OCI-M1 (cell line): ENCODE measurements around the gene LYRM2.
A peak's percentile ranks its signal among the peaks of the same experiment; 100 is the strongest.

Experiments used
- DNase-seq: peaks from one replicate; lab custom pipeline; 2025; lab: John Stamatoyannopoulos, UW

Gene LYRM2, protein sequence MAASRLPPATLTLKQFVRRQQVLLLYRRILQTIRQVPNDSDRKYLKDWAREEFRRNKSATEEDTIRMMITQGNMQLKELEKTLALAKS

DNA sequence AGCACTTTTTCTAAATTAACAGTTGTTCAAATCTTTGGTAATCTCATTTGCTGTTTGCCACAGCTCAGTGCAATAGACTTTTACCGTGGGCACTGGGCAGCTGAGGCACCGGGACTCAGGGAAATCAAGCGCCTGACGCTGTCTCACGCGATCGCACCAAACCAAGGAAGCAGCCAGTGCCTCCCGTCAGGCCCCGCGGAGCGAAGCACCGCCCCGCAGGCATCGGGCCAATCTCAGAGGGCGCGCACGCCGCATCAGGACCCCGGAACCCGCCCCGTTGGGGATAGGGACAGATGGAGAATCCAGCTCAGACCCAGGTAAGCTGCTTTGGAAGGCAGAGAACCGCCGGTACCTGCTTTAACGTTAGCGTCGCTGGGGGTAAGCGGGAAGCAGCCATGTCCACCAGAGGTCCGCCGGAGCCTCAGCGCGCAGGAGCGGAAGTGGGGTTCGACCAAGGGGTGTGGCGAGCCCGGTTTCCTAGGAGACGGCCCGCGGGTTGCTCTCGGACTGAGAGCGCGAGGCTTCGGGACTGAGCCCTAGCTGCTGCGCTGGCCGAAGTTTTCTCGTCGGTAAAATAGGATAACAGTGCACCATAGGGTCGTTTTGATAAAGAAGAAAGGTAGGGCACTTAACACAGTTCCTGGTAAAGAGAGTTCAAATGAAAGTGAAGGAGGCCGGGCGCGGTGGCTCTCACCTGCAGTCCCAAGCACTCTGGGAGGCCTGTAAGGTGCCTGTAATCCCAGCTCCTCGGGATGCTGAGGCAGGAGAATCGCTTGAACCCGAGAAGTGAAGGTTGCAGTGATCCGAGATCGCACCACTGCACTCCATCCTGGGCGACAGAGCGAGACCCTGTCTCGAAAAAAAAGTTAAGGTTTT, at the start of gene LYRM2:
LYRM2 (minus strand) TSS at position 428 of the 876 bp plus-strand sequence; CDS start at position 397, 31 bp downstream.
- peak; percentile 98 for DNase-seq

DNA sequence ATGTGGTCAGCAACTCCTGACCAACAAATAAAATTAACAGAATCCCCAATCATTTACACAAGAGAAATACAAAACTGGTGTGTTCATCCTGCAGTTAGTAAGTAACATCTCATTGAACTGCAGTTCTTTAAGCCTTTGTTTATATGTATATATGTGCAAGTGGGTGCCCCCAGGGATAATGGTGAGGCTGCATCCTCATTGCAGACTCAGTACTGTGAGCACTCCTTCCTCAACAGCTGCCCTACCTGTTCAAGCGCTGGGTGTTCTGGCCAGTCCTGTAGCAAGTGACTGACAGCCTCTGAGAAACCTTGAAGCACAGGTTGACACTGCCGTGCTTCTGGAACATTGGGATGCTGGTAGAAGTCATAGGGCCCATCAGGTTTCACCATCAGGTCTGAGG, 49.8 kb upstream of the LYRM2 start:
- DNase-seq = no peak

DNA sequence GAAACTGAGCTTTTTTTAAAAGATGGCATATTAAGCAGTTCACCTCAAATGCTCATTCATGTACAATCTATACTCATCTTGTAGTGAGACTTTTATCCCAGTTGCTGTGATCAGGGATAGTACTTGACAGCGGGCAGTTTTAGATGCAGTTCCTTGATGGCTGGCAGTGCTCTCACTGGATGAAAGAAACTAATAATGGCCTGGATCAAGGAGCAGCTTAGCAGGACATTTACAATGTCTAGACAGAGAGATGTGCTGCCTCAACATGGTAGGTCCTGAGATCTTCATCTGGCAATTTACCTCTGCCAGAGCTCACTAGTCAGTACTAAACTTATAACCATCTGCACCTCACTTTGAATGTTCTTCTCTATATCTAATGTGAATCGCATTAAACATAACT, 46.8 kb upstream of the LYRM2 start:
- no peak for DNase-seq

DNA sequence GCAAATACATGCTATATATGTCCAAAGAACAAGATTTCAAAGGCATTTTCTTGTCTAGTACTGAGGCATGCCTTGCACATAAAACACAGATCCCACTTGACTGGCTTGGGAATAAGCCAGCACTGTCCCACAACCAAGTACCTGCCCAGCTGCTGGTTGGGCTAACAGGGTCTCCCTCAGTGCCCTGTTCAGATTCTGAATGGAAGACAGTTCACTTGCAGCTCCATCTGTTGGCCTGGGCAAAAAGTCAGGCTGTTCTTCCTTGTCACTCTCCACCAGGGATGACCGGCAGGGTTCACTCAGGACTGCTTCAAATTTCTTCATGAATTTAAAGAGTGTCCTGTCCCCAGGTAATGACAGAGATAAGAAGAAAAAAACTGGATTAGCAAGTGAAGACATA, 44.4 kb upstream of the LYRM2 start:
- no peak for DNase-seq

DNA sequence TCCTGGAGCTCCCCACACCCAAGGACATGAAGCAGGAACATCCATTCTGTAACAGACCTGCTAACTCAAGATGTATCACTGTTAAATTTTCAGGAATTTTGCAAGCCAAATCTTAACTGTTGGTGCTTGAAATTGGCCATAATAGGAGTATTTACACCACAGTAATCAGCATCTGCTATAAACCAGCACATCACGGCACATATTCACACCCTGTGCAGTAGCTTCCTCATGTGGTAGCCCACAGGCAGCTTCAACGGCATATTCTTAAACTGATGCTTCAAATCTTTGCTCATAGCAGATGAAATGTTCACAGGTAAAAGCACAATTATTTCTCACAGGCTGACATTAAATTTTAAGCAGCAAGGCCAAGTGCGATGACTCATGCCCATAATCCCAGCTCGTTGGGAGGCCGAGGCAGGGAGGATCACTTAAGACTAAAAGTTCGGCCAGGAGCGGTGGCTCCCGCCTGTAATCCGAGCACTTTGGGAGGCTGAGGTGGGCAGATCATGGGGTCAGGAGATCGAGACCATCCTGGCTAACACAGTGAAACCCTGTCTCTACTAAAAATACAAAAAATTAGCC, 43.5 kb upstream of the LYRM2 start:
- DNase-seq = no peak

DNA sequence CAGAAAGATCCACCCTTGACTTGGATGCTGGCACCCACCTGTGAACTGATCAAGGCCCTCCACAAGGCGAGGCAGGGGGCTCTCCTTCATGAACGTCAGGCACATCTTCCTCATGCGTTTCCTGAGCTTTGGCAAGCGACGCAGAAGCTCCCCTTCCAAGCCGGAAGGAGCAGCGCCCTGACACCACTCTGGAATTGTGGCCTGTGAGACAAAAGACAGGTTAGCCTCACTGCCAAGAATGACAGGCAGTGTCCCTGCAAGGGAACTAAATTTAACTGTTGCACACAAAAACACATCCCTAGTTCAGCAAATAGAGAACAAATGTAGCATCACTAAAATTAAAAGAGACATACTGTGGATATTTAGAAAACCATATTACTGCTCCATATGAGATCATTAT, 42.0 kb upstream of the LYRM2 start:
- DNase-seq = no peak

DNA sequence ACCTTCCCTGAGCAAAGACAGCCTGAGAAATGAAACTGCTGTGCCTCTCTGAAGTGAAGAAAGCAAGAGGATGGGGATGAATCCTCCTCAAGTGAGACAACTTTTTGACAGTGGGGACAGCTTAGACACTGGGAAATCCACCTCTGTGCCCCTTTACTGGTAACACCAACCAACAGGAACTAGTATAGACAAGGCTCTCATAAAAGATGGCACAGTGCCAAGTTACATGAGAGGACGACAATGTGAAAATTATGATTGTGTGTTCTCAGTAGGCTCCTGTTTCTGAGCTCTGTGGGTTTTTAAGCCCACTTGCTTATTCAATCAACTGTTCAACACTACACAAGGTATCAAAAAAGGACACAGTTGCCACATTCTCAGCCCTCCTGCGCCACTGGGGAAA, 41.6 kb upstream of the LYRM2 start:
- no peak for DNase-seq

DNA sequence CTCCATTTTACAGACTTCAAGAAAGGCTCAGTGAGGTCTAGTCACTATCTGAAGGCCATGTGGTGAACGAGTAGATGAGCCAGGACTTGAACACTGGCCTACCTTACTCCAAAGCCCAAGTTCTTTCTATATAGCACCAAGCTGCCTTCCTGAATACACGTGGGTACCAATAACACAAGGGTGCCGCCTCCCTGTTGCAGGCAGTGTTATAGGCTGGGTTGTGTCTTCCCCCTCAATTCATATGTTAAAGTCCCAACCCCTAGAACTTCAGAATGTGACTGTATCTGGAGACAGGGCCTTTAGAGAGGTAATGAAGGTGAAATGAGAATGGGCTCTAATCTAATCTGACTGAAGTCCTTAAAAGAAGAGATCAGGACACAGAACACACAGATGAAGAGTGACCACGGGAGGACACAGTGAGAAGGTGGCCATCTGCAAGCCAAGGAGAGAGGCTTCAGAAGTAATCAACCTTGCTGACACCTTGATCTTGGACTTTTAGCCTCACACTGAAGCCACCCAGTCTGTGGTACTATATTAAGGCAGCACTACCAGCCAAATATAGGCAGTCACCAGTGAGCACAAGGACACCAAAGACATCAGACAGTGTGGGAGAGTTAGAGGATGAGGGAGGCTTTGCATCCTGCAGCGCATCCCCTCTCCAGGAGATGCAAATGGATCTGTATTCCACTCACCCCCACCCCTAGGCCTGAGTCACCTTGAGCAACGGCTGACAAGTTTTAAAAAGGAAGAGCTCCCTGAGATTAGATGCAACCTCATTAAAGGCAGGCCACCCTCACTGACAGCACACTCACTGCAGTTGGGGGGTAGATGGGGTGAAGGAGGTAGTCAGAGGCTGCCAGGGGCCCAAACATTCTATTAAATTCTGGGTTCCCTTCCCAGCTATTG, 40.9 kb upstream of the LYRM2 start:
- DNase-seq = no peak

DNA sequence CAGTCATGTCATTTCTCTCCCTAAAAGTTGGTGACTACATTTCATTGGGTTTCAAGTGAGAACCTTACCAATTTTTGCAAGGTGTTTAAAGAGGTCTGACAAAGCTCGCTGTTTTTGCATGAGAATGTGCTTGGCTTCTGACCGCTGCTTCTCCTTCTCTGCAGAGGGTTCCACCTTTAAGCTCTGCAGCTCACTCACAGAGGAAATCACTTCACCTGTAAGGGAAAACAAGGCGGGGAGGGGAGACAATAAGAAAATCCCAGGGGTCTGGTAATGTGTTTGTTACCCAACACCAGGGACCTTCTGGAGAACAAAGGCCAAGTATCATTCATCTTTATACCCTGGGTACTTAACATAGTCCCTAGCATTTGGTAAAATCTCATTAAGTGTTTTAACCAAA, 40.0 kb upstream of the LYRM2 start:
- DNase-seq = no peak

DNA sequence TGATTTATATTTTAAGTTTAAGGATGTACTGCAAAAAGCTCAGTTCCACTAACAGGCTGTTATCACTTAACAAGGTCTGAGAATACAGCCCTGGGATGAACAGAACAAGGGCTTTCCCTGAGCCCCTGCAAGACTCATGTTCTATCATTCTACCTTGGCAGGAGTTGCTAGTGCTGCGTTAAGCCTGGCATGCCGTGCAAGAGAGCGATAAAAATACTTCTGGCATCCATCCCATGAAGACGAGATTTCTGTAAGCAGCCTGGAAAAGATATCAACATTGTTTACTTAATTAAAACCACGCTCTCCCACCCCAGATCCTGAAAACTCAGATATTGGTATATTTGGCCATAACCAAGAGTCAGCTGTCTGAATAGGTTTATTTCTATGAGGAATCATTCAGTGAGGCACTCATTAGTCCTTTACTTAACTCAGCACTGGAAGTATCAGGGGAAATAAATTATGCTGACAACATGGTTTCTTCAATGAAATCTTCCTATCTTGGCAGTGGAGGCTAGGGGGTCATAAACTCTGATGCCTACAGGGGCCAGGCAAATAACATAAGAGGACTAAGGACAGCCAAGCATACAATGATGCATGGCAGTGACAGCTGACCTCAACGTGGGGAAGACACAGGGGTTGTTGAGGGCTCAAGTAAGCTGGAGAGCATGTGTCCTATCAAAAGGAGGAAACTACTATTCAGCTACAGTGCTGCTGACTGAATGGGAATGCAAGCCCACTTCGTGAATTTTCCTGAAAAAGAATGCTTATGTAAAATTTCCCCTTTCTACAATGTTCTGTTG, 37.6 kb upstream of the LYRM2 start:
- no peak for DNase-seq

DNA sequence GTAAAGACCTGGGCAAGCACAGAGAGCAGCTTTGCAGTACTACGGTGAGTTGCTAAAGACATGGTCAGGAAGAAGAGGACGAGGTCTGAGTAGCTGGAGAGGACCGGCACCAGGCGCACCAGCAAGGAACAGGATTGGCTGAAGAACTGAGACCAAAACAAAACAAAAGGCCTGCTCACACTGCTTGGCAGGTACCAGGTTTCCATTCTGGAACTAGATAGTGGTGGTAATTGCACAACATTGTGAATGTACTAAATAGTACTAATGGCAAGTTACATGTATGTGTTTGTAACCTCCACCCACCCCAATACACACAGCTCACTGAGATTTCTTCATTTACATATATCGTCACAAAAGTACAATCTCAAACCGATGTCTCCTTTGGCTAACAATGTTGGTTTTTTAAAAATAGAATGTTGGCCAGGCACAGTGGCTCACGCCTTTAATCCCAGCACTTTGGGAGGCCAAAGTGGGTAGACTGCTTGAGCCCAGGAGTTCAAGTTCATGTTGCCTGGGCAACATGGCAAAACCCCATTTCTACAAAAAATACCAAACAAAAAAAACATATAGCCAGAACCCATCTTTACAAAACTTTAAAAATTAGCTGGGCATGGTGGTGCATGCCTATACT, 32.5 kb upstream of the LYRM2 start:
- no peak for DNase-seq

DNA sequence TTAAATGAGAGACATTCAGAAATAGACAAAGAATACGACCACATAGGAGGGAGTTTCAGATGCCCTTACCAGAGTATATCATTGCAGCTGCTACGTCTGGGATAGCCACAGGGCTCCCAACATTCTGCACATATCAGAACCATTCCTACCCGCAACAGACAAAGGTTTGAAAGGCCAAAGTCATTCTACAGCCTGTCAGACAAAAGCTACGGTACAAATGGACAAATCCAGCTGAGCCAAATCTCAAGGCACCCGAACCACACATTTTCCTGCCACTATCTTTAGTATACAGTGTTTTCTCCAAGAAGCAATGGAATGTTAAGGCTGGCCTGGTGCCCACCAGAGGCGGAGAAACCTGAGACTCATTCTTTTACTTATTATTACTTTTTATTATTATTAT, 30.5 kb upstream of the LYRM2 start:
- DNase-seq = no peak

DNA sequence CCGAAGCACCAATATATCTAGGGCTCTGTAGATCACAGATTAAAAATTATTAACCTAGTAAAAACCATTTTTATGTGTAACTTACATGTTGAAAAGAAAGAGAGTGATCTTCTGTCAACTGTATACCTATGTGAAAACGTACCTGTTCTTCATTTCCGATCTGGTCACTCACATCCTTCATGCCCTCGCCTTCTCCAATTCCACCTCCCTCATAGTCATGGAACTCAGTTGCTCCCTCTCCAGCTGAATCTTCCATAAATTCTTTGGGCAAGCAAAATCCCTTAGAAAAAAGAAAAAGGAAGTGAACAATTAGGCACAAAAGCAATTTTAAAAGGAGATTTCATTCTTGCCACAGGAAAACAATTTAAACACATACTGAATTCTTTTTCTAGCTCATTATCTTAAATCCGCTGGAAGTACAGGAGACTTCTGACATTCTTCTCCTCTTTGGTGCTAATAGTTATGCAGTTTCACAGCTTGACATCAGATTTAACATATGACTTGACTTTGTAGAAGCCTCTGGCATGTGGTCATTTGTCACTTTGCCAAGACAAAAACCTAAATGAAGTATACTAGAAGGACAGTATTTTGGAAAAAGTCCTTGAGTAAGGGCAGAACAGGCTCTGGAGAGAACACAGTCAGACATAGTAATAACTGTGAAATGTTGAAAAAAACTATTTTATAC, 29.5 kb upstream of the LYRM2 start:
- no peak for DNase-seq

DNA sequence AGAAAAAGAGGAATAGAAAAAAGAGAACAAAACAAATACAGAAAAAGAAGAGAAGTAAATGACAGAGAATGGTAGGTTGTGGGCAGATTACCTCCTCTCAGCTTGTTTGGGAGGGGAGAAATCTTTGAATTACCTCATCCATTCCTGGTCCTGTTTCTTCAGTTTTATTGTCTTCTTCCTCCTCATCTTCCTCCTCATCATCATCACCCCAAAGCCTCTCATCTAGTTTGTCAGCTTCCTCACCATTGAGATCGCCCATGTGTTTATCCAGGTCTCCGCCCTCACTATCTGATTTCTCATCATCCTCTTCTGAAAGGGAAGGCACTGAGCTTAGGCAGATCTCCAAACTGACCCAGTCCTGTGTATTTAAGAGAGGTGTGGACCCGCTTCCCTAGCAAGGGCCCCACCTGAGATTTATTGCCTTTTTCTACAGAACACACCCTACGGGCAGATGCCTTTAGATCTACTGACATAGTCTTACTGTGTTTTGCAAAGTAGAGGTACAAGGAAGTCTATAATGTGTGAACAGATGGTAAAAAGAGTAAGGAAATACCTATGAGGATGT, 24.2 kb upstream of the LYRM2 start:
- DNase-seq = no peak

DNA sequence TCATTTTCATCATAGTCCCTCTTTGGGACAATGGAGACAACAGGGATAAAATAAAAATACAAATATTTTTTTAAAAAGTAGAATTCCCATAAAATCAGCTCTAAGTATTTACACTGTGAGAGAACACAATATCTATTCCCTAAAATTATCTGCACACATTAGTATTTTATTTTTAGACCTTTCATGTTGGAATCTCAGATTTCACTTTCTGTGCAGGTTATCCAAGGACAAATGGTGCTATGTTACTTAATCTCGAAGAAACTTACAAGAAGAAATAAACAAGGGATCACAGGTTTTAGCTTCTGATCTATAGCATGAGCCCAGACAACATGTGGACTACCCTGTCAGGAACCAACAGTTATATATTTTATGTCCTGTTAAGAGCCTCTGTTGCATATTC, 23.0 kb upstream of the LYRM2 start:
- DNase-seq = no peak

DNA sequence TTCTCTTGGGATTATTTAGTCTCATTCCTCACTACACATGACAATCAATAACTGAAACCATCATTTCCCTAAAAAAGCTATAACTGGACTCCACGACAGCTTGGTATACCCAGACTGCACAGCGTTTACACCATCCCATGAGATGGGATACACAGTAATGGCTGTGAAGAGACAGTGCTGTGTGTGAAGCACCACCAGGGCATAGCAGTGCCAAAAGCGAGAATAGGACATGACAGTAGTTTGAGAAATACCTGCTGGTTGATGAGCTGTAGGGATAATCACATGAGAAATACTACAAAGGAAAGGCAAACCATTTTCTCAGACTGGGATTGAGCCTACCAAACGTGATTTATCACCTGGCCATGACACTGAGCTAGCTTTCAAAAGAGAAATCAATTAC, 22.4 kb upstream of the LYRM2 start:
- no peak for DNase-seq

DNA sequence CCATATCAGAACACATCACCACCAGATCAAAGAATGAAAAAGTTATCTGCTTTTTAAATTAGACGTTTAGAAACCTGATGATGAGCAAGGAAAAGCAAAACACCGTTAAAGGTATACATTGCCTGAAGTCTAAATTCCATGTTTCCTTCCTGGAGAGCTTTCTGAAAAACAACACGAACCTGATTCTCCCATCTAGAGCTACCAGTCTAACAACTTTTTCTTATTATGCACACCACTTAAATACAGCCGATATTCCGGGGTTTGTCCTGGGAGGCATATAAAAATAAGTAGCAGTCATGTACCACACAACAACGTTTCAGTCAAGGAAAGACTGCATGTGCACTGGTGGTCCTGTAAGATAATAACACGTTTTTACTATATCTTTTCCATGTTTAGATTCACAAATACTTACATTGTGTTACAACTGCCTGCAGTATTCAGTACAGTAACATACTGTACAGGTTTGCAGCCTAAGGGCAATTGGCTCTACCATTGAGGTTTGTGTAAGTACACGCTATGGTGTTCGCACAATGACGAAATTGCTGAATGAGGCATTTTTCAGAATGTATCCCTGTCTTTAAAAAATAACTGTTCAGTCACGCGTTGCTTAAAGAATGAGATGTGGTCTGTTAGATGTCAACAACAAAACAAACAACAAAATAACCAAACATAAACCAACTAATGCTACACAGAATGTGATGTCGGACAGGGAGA, 19.1 kb upstream of the LYRM2 start:
- DNase-seq = no peak

DNA sequence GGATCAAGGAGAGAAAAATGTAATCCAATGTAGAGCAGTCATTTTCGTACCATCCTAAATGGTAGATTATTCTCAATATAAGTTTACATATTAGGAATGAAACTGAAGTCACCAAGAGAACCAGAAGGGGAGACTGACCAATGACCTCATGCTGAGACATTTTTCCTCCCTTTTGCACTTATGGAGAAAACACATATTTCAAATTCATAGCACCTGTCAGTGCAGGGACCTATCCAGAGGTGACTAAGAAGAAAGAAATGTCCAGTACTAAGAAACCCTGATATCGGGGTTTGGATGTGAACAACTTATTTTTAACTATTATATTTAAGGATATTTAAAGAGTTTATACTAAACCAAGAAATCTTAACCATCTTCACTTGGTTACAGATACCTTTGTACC, 16.6 kb upstream of the LYRM2 start:
- no peak for DNase-seq

DNA sequence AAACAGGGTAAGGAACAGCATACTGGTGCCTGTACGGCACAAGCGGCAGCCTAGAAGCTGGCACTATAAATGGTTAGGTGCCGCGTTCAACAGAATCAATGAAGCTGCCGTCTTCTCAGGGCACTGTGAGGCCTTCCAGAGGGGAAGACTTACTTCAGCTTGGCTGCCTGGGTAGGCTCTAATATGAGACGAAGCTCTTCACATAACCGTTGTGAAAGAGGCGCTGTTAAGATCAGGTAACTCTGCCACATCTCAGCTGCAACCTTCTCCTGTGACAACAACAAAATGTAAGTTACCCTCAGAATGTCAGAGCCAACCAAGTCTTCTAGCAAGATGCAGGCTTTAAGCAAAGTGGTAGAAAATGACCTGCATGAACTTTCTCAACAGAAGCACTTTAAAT, 12.0 kb upstream of the LYRM2 start:
- no peak for DNase-seq

DNA sequence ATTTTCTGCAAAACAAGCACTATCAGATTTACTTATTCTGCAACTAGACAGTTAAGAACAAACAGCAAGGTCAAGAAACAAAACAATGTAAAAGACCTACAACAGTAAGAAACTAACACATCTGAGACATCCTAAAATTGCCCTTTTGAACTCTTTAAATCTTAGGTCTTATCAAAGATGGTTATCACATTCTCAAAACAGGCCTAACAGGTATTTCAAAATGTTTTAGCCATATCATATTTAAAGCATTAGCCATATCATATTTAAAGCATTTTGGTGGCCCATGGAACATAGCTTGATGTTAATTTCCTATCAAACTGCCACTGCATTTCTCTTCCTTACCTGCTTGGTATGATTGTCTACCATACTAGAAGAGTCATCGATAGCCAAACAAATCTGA, 11.1 kb upstream of the LYRM2 start:
- DNase-seq = no peak
